IPS-18c (cell line): ENCODE data around the gene RGS6.

ENCODE experiments used
- H3K4me3 ChIP-seq: 2 replicates; pipeline ENCODE4 v1.7.0; 2013; ENCODE audit warnings: low read depth, mild to moderate bottlenecking, low read length, moderate library complexity; ENCODE audit not compliant: insufficient read depth
- H3K9me3 ChIP-seq: one replicate; pipeline ENCODE4 v1.6.1; 2013; ENCODE audit warnings: mild to moderate bottlenecking, low read length, moderate library complexity; ENCODE audit not compliant: control insufficient read depth, insufficient read depth

Gene RGS6

DNA sequence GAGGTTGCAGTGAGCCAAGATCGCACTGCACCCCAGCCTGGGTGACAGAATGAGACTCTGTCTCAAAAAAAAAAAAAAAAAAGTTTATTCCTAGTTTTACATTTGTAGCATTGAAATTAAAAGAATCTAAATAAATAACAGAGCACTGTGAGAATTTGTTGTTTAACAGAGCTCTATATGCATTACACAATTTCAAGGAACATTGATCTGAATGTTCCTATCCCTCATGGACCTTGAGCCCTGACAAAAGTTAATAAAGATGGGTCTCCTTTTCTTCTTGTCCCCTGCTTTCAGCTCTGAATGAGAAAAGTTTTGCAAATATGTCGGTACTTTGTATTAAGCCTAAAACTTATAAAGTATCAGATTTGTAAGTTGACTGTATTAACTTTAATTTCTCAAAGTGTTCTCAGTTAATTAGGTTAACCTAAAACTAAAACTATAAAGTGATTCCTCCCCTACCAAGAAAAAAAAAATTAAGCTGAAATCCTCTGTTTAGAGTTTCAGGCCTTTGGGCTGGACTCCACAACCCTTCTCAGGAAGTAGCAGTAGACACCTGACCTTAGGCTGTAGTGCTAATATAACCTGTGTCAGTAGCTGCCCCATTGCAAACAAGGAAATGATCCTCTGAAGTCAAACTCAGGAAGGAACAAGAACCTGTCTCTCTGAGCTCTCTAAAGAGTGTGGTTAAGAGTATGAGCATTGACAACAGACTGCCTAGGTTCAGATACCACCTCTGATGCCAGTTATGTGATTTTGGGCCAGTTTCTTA lies 484.0 kb downstream of the RGS6 start:
- H3K4me3 ChIP-seq: no peak overlapping the region

DNA sequence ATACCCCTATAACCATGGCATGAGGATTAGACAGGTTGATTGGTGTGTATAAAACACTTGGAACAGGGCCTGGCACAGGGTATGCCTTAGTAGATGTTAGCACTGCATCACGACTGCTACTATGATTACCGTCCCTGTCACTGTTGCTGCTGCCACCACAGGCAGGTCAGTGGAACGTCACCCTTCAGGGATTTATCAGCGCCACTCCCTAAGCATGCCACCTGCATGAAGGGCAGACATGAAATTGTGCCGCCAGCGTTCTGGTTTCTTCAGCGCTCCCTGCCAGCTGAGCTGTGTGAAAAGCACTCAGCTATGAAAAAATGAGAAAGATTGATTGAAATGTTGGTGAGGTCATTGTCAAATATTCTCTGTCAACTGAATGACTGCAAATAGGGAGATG lies 484.7 kb downstream of the RGS6 start:
- Histone ChIP-seq H3K9me3 (peaks cover 9% of the 10 kb centered on the region), H3K4me3 (no peak overlapping the region)

More for the DNA sequence above, 484.0 kb downstream of the RGS6 start:
- peaks cover 9% of the 10 kb centered on the region for H3K9me3 ChIP-seq

DNA sequence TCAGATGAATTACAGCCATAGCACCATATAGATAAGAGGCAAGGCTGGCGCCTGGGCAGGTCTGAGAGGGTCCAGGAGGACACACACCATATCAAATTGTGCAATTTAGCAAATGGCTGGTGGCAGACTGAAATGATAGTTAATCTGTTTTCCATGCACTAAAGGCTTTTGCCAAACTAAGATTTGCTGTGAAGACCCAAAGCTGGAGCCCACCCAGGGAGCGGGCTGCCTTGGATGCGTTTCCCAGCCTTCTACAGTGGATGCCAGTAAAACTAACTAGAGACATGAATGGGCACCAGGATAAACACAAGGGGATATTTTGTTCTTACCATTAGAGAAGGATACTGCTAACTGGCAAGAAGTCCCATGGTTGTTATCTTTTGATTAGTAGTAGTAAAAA lies 486.6 kb downstream of the RGS6 start:
- Histone ChIP-seq H3K4me3 (no peak overlapping the region), H3K9me3 (peaks cover 9% of the 10 kb centered on the region)

DNA sequence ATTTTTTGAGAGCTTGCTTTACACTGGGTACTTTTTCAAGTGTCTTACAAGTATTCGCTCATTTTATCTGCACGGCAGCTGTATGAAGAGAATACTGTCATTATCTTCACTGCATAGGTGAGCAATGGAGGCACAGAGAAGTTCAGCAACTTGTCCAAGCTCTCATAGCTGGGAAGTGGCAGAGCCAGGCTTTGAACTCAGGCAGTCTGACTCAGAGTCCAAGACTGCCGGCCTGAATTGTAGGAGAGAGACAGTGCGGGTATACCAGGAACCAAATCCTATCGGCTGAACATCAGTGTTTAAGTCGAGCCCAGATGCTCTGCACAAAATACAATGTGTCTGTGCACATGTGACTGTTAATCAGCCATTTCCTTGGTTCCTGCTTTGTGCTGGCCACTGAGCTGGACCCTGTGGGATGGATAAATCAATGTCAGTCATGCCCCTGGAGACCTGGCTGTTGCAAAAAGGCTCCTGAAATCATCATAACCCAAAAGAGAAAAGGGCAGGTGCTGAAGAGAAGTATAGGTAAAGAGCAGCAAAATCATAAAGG lies 487.1 kb downstream of the RGS6 start:
- Histone ChIP-seq H3K4me3 (no peak overlapping the region), H3K9me3 (peaks cover 9% of the 10 kb centered on the region)

DNA sequence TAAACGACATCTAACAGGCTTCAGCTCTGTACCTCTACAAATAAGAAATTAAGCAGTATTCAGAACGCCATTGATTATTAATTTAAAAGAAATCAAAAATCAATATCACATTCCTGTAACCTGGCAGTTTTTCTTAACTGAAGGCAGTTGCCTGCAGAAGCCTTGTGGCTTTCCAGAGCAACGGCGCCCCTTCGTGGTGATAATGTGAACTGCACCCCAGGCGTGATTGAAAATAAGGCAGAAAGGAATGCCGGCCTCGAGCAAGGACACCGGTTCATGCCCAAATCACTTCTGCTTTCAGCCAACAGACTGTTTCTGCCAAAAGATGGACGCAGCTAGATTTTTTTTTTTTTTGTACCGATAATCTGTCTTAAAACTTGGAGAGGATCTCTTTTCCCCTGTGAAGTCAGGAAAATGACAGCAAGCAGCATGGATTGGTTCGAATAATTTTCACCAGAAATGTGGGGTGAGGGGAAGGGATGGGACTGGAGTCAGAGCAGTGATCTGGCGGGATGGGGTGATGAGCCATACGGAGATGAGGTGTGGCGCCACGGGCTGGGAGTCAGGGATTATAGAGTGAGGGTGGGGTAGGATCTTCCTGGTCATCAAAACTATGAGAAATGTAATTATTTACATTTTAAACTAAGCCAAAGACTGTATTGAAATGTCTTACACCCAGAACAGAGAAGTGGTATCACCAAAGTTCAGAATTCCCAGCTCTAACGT lies 488.7 kb downstream of the RGS6 start:
- H3K4me3 ChIP-seq: no peak overlapping the region
- no peaks in the 10 kb centered on the region for H3K9me3 ChIP-seq

DNA sequence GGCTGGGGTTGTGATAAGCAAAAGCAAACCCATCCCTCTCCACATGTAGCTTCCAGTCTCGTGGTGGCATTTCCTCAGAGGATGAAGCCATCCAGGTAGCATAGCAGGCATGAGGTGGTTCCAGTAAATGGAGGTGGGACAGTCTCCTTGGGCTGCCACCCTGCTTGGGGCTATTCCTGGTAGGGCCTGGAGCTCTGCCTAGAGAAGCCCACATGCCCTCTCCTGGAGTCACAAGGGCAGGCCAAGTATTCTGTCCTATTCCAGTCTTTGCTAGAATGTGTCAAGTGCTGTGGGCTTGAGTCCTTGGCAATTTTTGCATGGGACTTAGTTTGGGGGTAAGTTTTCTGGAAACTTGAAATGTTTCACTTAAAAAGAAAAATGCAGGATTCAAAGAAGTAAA lies 491.7 kb downstream of the RGS6 start:
- Histone ChIP-seq H3K4me3 (no peak overlapping the region), H3K9me3 (no peaks in the 10 kb centered on the region)

DNA sequence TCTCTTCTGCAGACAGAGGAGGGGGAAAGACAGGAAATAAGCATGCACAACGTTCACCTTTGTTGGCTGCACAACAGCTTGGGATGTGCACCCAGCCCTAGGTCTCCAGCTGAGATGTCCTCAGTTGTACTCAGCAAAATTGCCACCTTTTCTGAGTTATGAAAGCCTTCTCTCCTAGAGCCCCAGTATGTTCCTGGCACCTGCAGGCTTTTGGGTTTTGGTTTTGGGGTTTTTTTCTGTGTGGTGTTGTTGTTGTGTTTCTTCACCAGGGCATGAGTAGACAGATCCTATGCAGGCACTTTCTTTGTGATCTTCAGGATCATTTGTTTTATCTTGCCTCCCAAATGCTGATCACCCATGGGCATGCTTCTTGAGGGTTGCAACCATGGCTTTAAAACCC lies 498.2 kb downstream of the RGS6 start:
- no peak overlapping the region for H3K4me3 ChIP-seq
- H3K9me3 ChIP-seq: no peaks in the 10 kb centered on the region

DNA sequence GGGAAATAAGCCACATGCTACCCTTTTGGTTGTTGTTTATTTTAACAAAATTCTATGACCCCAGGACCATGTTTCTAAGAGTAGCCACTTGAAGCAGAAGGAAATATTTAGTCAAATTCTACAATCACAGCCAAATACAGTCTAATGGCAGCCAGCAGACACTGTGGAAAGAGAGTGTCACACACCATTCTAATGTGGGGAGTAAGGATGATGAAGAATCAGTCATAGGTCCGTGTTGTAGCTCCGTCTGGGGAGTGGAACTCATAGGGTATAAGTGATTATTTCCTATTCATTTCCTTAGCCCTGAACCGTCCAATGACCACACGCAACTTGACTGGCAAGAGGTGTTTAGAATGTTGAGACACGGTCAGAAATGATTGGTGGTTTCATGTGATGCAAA lies 500.5 kb downstream of the RGS6 start:
- H3K4me3 ChIP-seq: no peak overlapping the region
- H3K9me3 ChIP-seq: no peaks in the 10 kb centered on the region

DNA sequence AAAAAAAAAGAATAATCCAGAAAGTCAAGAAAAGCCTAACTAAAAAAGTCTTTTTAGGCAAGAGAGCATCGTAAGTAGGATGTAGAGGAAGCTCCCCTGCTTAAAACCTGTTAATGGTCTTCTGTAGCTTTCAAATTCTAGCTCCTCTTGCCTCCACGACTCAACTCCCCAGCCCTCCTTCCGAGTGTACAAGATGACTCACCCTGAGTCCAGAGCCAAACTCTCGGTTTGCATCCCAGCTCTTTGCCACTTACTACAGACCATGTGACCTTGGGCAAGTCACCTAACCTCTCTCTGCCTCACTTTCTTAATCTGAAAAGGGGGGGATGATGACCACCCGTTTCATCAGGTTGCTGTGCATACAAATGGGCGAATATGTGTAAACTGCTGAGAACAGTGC lies 501.3 kb downstream of the RGS6 start:
- H3K4me3 ChIP-seq: no peak overlapping the region

DNA sequence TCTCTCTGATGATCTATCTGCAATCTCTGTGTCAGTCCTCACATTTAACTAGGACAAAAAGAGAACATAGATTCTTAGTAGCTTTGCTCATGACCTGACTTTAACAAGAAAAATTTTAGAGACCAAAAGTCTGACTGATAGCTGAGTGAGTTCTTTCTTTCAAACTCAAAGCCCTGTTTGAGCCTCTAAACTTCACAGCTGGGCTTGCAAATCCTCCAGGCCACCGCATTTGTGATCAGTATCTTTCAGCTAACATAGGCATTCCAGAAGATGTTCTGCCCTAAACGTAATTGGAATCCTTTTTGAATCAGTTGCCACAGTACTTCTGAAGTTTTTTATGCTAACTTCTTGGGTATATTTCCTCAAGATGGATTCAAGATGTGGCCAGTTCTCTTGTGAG lies 502.6 kb downstream of the RGS6 start:
- Histone ChIP-seq H3K4me3 (no peak overlapping the region), H3K9me3 (no peaks in the 10 kb centered on the region)

More for the DNA sequence above, 501.3 kb downstream of the RGS6 start:
- H3K9me3 ChIP-seq: no peaks in the 10 kb centered on the region

DNA sequence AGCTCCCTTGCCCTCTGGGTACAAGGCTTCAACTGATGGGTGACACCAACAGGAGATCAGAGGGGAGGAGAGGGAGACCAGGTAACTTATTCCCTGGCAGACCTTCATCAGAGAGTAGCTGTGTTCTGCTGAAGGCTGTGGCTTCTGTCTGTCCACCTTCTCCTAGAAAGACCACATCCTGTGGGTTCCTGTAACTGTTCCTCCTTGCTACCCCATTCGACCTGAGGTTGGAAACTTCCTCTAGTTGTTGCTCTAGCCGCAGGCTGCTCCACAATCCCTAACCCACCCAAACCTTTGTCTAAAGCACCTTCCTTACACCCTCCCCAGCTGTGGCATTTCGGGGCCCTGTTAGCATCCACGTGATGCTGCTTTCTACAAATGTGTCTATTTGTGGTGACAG lies 507.5 kb downstream of the RGS6 start:
- H3K9me3 ChIP-seq: no peaks in the 10 kb centered on the region
- H3K4me3 ChIP-seq: no peak overlapping the region

DNA sequence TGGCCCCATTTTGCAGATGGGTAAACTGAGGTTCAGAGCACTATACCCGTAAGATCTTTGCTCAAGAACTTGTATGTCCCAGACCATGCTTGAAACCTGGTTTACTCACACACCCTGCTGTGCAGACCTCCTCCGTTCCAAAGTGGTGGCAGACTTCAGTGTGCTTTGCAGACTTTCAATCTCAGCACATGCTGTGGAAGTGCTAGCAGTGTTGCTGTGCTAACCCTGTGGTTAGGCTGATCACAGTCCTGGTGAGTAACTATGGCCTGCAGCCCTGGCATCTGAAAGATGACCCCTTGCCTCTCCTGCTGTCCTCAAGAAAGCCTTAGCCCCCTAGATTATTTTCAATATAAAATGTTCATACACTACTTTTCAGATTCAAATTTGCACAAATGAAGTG lies 511.0 kb downstream of the RGS6 start:
- no peaks in the 10 kb centered on the region for H3K9me3 ChIP-seq
- H3K4me3 ChIP-seq: no peak overlapping the region

DNA sequence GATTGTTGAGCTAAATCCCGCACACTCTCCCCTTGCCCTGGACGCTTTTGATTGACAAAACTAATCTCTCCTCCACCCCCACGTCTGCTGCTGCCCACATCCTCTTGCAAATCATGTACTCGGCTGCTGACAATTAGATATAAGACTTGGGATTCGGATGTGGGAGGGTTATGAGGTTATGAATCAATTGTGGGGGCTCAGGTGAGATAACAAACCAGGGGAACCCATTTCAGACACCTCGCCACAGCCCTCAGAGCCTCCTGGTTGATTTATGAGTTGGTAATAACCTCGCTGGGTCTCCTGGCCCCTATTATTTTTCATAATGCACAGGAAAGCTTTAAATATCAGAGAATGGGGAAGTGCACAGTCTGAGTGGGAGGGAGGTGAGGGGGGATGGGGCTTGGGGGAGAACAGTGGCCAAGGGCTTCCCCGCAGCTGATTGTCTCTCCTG lies 511.8 kb downstream of the RGS6 start:
- no peaks in the 10 kb centered on the region for H3K9me3 ChIP-seq

DNA sequence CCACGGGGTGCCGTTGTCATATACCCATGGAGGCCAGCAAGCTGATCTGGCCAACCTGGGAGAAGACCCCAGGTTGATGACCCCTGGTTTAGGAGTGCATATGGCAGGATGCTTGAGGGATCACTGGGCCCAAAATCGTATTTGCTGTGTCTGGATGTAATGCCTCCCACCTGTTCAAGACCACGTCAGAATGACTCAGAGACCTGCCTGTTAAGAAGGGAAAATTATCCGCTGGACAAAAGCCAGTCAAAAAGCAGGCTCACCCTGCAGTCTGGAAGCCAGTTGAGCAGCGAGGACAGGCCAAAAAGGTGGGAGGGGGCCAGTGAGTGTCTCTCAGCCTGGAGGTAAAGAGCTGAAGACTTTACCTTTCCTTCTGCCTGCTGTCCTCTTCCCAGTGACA lies 512.5 kb downstream of the RGS6 start:
- Histone ChIP-seq H3K9me3 (no peaks in the 10 kb centered on the region), H3K4me3 (no peak overlapping the region)

More for the DNA sequence above, 511.8 kb downstream of the RGS6 start:
- no peak overlapping the region for H3K4me3 ChIP-seq

DNA sequence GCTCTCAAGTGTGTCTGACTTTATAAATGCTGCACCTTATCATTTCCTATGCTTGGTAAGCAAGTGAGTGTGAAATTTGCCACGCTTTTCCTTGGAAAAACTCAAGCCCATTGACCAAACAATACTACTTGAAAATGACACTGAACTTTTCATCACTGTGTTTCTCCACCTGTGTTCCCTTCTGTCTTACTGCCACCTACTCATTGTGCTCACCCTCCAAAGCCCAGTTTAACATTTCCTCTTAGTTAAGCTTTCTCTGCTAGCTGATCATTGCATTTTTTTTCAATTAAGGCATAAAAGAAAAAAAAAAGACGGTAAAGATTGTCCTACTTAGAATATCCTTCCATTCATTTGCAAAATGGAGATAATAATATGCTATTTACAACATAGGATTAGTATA lies 516.0 kb downstream of the RGS6 start:
- H3K4me3 ChIP-seq: no peak overlapping the region
- H3K9me3 ChIP-seq: no peaks in the 10 kb centered on the region

DNA sequence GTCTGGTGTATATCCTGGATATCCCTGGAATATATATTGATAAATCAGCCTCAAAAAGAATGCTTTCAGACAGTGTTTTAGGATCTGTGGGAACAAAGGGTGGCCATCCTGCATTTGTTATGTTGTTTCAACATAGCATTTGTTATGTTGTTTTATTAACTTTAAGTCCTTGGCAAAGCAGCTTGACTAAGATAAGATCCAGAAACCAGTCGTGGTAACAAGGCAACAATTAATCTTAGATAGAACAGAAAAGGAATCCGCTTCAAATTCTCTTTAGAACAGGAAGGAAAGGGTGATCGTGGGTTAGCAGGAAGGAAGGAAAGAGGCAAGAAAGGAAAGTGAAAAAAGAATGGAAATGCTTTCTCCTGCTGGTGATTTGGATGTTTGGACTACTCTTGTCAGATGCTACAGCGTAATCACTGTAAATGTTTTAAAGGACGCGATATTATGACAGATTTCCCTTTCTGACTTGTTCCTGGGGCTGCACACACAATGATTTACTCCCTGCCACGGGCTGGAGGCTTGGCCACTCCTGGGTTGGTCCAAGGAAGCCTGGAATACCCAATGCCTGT lies 518.3 kb downstream of the RGS6 start:
- no peaks in the 10 kb centered on the region for H3K9me3 ChIP-seq
- H3K4me3 ChIP-seq: no peak overlapping the region

DNA sequence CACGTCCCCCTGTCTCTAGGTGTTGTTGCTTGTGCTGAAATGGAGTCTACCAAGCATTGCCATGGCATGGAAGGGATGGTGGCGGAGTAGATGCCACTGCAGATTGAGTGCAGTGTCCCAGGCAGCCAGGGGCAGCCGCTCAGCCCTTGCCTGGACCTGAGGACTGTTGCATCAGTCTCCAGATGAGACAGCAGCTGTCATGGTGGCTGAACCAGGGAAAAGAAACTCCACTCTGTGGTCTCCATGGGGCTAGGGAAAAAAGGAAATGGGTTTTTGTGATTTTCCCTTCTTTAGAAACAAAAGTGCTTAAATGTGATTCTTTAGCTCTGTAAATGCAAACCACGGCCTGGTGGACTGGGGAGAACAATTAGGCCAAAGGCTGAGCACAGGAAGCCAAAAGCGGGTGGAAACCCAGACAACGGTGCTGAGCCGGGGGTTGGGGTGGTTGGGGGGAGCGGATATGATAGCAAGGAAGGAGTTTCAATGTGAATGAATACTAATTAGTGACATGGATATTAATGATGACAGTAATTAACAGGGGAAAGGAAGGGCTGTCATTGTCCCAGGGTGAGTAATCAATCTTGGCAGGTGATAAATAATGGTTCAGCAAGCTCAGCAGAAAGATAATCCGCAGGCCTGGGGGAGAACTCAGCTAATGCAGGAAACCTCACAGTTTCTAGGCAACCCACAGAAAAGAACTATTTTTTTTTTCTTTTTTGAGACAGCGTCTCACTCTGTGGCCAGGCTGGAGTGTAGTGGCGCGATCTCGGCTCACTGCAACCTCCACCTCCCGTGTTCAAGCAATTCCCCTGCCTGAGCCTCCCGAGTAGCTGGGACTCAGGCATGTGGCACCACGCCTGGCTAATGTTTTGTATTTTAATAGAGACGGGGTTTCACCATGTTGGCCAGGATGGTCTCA lies 519.1 kb downstream of the RGS6 start:
- Histone ChIP-seq H3K4me3 (no peak overlapping the region; the same call in 1 of the 2 replicates), H3K9me3 (no peaks in the 10 kb centered on the region)
